GM18511 (cell line): Measurements from ENCODE around the gene ABTB1.

ENCODE experiments used
- ATAC-seq: cut with Tn5 transposase; IDR thresholded peaks from one replicate; pipeline ENCODE4 v1.9.1; 2021; ENCODE audit warnings: mild to moderate bottlenecking, moderate library complexity; ENCODE audit not compliant: unreplicated experiment

ABTB1 gene

GRCh38 chr3:127672429-127673190 is at the start of gene ABTB1:
Gene ABTB1 (plus strand): TSS chr3:127672952. CDS start chr3:127673026, 74 bp downstream.
- peak; percentile 75 for ATAC-seq

- no peak for ATAC-seq
These were observed 48.7 kb upstream of the ABTB1 start for GRCh38 chr3:127624063-127624462.

GRCh38 chr3:127625821-127626220 is 46.9 kb upstream of the ABTB1 start:
- no peak for ATAC-seq

GRCh38 chr3:127628426-127628787 is 44.3 kb upstream of the ABTB1 start:
- no peak for ATAC-seq

GRCh38 chr3:127628788-127629466 is 43.8 kb upstream of the ABTB1 start, which contains the start of gene PODXL2:
Gene PODXL2 (plus strand): TSS chr3:127629185. CDS start chr3:127629220, 35 bp downstream.
- ATAC-seq: no peak

GRCh38 chr3:127629467-127630403 is 43.0 kb upstream of the ABTB1 start:
- ATAC-seq: no peak

- ATAC-seq: no peak
These were observed 41.7 kb upstream of the ABTB1 start for GRCh38 chr3:127630811-127631714.

- no peak for ATAC-seq
These were observed 40.5 kb upstream of the ABTB1 start for GRCh38 chr3:127632035-127632820.

- no peak for ATAC-seq
These were observed 38.1 kb upstream of the ABTB1 start for GRCh38 chr3:127634653-127635052.

- no peak for ATAC-seq
These were observed 35.2 kb upstream of the ABTB1 start for GRCh38 chr3:127637546-127637945.

GRCh38 chr3:127637971-127638370 is 34.8 kb upstream of the ABTB1 start:
- no peak for ATAC-seq

- ATAC-seq: no peak
These were observed 33.3 kb upstream of the ABTB1 start for GRCh38 chr3:127639173-127640041.

GRCh38 chr3:127640042-127640355 is 32.8 kb upstream of the ABTB1 start:
- ATAC-seq: no peak

- ATAC-seq: no peak
These were observed 27.9 kb upstream of the ABTB1 start for GRCh38 chr3:127644641-127645370.

- ATAC-seq: no peak
These were observed 27.3 kb upstream of the ABTB1 start for GRCh38 chr3:127645371-127646015.

- ATAC-seq: no peak
These were observed 26.2 kb upstream of the ABTB1 start for GRCh38 chr3:127646501-127647046.

GRCh38 chr3:127647166-127647844 is 25.4 kb upstream of the ABTB1 start:
- no peak for ATAC-seq
